ENCODE results near the gene REEP5.
"Not testable (repeated sequence)": the region's sequence is repeated elsewhere in the genome, so short reads cannot be mapped to it uniquely, and the experiment has no call there.

REEP5 gene

DNA sequence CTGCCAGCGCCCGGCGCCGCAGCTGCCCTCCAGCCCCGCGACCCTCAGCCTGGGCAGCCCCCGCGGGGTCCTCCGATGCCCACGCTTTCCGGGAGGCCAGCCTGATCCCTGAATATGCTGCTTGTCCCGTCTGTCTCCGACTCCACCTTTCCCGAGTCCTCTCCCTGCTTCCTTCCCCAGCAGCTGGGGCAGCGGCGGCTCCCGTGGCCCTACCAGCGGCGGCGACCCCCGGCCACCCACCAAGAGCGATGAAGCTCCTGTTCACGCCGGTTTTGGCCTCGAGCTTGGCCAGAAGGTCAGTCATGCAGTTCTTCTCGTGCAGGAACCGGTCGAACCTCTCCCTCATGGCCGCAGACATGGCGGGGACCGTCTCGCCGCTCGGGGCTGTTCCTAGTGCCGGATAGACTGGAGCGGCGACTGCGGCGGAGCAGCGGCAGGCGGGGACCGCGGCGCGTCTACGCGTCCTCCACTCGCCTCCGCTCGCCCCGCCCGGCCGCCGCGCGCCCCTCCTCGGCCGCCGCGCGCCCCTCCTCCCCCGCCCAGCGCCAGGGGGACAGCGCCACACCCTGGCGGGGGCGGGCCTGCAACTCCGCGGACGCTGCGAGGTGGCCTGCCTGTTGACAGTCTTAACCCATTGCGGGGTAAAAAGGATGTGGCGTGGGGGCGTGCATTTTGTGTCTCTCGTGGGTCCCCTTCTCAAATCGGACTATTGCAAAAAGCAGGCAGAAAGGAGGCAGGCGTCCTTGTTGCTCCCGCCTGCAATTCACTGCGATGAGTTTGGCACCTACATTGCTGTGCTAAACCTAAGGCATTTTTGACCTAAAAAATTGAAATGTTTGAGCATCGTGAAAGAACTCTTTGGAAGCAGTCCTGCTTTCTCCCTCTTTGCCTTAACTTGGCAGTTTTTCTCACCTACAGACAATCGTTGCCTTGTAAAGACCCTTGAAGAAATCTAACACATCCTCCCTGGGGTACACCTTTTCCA, at the start of gene REEP5:
Gene REEP5, minus strand, starts transcription at position 395 of the 985 bp plus-strand sequence. Its CDS starts 37 bp downstream, at position 358.
- peaks cover 51% of the 10 kb centered on the region for H3K4me1 Mint-ChIP-seq
- DNase-seq: peak; percentile 89
- peaks cover 15% of the 10 kb centered on the region for H3K36me3 Mint-ChIP-seq (ENCODE audit: low read depth)
- no peaks in the 10 kb centered on the region for H3K9me3 Mint-ChIP-seq
- TF ChIP-seq, protein P1, sequence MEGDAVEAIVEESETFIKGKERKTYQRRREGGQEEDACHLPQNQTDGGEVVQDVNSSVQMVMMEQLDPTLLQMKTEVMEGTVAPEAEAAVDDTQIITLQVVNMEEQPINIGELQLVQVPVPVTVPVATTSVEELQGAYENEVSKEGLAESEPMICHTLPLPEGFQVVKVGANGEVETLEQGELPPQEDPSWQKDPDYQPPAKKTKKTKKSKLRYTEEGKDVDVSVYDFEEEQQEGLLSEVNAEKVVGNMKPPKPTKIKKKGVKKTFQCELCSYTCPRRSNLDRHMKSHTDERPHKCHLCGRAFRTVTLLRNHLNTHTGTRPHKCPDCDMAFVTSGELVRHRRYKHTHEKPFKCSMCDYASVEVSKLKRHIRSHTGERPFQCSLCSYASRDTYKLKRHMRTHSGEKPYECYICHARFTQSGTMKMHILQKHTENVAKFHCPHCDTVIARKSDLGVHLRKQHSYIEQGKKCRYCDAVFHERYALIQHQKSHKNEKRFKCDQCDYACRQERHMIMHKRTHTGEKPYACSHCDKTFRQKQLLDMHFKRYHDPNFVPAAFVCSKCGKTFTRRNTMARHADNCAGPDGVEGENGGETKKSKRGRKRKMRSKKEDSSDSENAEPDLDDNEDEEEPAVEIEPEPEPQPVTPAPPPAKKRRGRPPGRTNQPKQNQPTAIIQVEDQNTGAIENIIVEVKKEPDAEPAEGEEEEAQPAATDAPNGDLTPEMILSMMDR (IDR thresholded peaks at IDR 0.05): peak; percentile 49
- peaks cover 14% of the 10 kb centered on the region for H3K27me3 Mint-ChIP-seq (ENCODE audit: low read depth, poor library complexity)
- H3K27ac Mint-ChIP-seq: peak within 1 kb of the TSS; percentile 99
- peak within 1 kb of the TSS; percentile 95 for H3K4me3 Mint-ChIP-seq

DNA sequence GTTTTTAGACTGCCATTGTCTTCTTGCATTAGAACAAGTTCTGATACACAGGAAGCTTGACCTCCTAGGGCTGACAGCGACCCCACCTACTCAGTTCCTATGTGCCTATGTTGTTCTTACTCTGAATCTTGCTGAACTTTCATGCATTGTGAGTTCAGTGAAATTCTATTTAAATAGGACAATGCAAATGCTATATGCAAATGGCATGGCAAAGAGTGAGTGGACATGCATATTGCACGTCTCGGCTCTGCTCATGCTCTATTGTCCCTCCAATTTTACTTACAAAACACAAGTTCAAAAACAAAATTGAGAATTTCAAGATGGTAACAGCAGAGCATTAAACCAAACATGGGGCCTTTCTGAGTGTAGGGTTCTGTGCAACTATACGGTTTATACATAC, 49.2 kb upstream of the REEP5 start:
- TF ChIP-seq, protein P1 (IDR thresholded peaks at IDR 0.05): no peak
- Mint-ChIP-seq H3K4me3 (no peak overlapping the region), H3K27ac (no peak overlapping the region), H3K4me1 (peaks cover 37% of the 10 kb centered on the region), H3K9me3 (peaks cover 4% of the 10 kb centered on the region), H3K36me3 (ENCODE audit: low read depth) (no peaks in the 10 kb centered on the region), H3K27me3 (ENCODE audit: low read depth, poor library complexity) (peaks cover 2% of the 10 kb centered on the region)
- DNase-seq: no peak

DNA sequence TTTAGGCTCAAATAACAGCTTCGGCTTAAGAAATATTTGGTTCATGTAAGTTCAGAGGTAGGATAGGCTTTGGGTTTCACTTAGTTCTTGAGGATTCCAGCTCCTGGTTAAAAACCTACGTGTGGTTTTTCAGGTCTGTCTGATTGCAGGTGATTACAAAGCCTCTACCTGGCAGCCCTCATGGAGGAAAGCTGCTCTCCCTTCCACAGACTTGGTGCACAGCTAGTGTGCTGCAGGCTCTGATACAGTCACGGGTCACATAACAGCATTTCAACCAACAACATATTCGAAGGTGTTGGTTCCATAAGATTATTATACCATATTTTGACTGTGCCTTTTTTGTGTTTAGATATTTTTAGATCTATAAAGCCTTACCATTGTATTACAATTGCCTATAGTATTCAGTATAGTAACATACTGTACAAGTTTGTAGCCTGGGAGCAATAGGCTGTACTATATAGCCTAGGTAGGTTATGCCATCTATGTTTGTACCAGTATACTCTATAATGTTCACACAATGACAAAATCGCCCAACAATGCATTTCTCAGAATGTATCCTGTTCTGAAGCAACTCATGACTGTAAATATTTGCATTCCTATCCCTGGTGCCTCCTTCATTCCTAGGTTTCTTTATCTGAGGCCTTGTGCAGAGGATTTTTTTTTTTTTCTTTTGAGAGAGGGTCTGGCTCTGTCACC, 46.5 kb upstream of the REEP5 start:
- no peak for DNase-seq
- Mint-ChIP-seq H3K36me3 (ENCODE audit: low read depth) (no peaks in the 10 kb centered on the region), H3K27me3 (ENCODE audit: low read depth, poor library complexity) (no peaks in the 10 kb centered on the region), H3K9me3 (peaks cover 4% of the 10 kb centered on the region), H3K4me1 (peaks cover 32% of the 10 kb centered on the region), H3K4me3 (no peak overlapping the region), H3K27ac (peak overlapping the region; percentile 84)
- TF ChIP-seq, protein P1 (IDR thresholded peaks at IDR 0.05): no peak

DNA sequence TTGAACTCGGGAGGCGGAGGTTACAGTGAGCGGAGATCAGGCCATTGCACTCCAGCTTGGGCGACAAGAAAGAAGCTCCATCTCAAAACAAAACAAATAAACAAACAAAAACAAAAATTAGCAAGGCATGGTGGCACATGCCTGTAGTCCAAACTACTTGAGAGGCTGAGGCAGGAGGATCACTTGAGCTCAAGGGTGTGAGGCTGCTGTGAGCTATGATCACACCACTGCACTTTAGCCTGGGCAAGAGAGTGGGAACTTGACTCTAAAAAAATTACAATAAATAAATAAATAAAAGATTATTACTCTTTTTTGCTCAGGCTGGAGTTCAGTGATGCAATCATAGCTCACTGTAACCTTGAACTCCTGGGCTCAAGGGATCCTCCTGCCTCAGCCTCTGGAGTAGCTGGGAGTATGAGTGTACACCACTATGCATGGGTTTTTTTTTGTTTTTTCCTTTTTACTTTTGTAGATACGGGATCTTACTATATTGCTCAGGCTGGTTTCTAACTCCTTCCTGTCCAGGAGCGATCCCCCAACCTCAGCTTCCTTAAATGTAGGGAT, 45.6 kb upstream of the REEP5 start:
- TF ChIP-seq, protein P1 (IDR thresholded peaks at IDR 0.05): no peak
- DNase-seq: no peak
- H3K4me1 Mint-ChIP-seq: peaks cover 39% of the 10 kb centered on the region
- H3K36me3 Mint-ChIP-seq (ENCODE audit: low read depth): no peaks in the 10 kb centered on the region
- H3K27ac Mint-ChIP-seq: no peak overlapping the region
- peaks cover 4% of the 10 kb centered on the region for H3K9me3 Mint-ChIP-seq
- no peaks in the 10 kb centered on the region for H3K27me3 Mint-ChIP-seq (ENCODE audit: low read depth, poor library complexity)
- no peak overlapping the region for H3K4me3 Mint-ChIP-seq

DNA sequence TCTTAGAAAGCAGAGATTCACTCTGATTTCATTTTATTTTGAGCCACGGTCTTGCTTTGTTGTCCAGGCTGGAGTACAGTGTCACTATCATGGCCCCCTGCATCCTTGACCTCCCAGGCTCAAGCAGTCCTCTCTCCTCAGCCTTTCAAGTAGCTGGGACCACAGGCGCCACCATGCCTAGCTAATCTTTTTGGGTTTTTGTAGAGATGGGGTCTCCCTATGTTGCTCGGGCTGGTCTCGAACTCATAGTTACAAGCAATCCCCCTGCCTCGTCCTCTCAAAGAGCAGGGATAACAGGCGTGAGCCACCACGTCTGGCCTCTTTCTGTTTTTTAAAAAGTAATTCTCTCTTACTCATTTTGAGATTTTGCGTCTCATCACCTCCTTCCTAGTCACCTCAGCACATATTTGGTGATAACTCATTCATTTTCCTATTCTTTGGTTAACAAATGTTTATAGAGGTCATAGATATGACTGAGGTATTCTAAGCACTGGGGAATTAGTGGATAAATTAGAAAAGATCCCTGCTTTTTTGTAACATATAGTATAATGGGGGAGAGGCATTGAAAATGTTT, 43.8 kb upstream of the REEP5 start:
- Mint-ChIP-seq H3K4me3 (no peak overlapping the region), H3K36me3 (ENCODE audit: low read depth) (no peaks in the 10 kb centered on the region)

DNA sequence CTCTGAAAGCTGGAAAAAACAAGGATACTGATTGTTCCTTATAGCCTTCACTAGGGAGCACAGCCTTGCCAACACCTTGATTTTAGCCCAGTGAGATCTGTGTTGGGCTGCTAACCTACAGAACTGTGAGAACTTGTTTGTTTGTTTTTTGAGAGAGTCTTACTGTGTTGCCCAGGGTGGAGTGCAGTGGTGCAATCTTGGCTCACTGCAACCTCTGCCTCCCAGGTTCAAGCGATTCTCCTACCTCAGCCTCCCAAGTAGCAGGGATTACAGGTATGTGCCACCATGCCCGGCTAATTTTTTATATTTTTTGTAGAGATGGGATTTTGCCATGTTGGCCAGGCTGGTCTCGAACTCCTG, 41.3 kb upstream of the REEP5 start:
- not testable (repeated sequence) for H3K27ac Mint-ChIP-seq

More for the DNA sequence above, 43.8 kb upstream of the REEP5 start:
- H3K27me3 Mint-ChIP-seq (ENCODE audit: low read depth, poor library complexity): no peaks in the 10 kb centered on the region
- H3K4me1 Mint-ChIP-seq: peaks cover 41% of the 10 kb centered on the region
- DNase-seq: no peak
- TF ChIP-seq, protein P1 (IDR thresholded peaks at IDR 0.05): no peak
- H3K27ac Mint-ChIP-seq: no peak overlapping the region
- no peaks in the 10 kb centered on the region for H3K9me3 Mint-ChIP-seq

More for the DNA sequence above, 41.3 kb upstream of the REEP5 start:
- not testable (repeated sequence) for DNase-seq; H3K27me3 Mint-ChIP-seq (ENCODE audit: low read depth, poor library complexity); H3K4me3 Mint-ChIP-seq; H3K9me3 Mint-ChIP-seq; H3K36me3 Mint-ChIP-seq (ENCODE audit: low read depth)
- H3K4me1 Mint-ChIP-seq: peaks cover 44% of the 10 kb centered on the region
